ENCODE measurements around the gene NDUFS8. TPM values are rescaled to one million over a fixed set of nuclear protein-coding genes. Genes with fewer than 3 reads are reported as not detected.
A peak's percentile ranks its signal among the peaks of the same experiment; 100 is the strongest.

The NDUFS8 gene
- total RNA-seq, 6 donors from 2014 or later, result 64.5 to 196 (median 143) TPM

GRCh38 chr11:68047437-68048290 lies 17.2 kb downstream of the NDUFS8 start:
- WGBS, 2 donors, result 84 to 87% methylated on average over 13 to 37 of the region's 37 CpGs
- Histone ChIP-seq H3K4me3 (no peak overlapping the region), H3K27me3 (no peaks in the 10 kb centered on the region), H3K27ac (peak overlapping the region in 1 of 4 donors; percentile 10), H3K4me1 (peaks cover 0 to 9% (median 5%) of the 10 kb centered on the region in 4 donors), H3K9me3 (no peaks in the 10 kb centered on the region), H3K36me3 (peaks cover 20 to 99% (median 91%) of the 10 kb centered on the region in 4 donors)
- TF ChIP-seq POLR2A (IDR thresholded peaks at IDR 0.05), result no peak
- TF ChIP-seq POLR2AphosphoS5 (IDR thresholded peaks at IDR 0.05), result peak in 1 of 2 donors; percentile 41
- DNase-seq, result peak in 1 of 2 donors; percentile 69
- no peak for ATAC-seq (ENCODE audit: low FRiP score in 2 of 2)

DNA sequence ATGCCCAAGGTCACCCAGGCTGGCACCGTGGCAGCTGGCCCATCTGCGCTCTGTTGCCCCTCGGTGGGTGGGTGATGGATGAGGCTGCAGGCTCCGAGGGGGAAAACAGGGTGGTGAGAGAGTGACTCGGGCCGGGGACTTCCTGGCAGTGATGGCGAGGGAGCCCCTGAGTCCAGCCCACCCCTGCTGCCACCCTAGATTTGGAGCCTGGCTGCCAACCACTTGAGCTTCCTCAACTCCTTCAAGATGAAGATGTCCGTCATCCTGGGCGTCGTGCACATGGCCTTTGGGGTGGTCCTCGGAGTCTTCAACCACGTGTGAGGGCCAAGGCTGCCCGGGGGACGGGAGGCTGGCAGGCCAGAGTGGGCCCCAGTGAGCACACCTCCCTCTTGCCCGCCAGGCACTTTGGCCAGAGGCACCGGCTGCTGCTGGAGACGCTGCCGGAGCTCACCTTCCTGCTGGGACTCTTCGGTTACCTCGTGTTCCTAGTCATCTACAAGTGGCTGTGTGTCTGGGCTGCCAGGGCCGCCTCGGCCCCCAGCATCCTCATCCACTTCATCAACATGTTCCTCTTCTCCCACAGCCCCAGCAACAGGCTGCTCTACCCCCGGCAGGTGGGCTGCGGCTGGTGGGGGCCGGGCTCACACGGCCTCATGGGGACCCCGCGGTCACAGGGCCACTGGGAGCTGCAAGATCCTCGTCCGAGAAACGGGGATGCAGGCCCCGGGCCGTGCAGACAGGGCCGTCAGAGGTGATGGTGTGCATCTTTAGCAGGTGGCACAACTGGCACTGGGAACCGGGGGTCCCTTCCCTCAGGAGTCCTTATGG lies 18.4 kb downstream of the NDUFS8 start:
- DNase-seq (peak in 1 of 2 donors; percentile 80), ATAC-seq (ENCODE audit: low FRiP score in 2 of 2) (no peak)
- peaks cover 17 to 98% (median 84%) of the 10 kb centered on the region in 4 donors for H3K36me3 ChIP-seq
- no peaks in the 10 kb centered on the region for H3K27me3 ChIP-seq
- H3K4me3 ChIP-seq, result no peak overlapping the region
- H3K9me3 ChIP-seq, result no peaks in the 10 kb centered on the region
- H3K4me1 ChIP-seq, result peaks cover 0 to 9% (median 5%) of the 10 kb centered on the region in 4 donors
- H3K27ac ChIP-seq, result no peak overlapping the region
- 92 to 95% methylated on average over 24 to 33 of the region's 35 CpGs for WGBS, 2 donors
- TF ChIP-seq POLR2AphosphoS5 (IDR thresholded peaks at IDR 0.05) (no peak), EP300 (IDR thresholded peaks at IDR 0.05) (no peak), POLR2A (IDR thresholded peaks at IDR 0.05) (no peak)
- TF ChIP-seq, protein P1, sequence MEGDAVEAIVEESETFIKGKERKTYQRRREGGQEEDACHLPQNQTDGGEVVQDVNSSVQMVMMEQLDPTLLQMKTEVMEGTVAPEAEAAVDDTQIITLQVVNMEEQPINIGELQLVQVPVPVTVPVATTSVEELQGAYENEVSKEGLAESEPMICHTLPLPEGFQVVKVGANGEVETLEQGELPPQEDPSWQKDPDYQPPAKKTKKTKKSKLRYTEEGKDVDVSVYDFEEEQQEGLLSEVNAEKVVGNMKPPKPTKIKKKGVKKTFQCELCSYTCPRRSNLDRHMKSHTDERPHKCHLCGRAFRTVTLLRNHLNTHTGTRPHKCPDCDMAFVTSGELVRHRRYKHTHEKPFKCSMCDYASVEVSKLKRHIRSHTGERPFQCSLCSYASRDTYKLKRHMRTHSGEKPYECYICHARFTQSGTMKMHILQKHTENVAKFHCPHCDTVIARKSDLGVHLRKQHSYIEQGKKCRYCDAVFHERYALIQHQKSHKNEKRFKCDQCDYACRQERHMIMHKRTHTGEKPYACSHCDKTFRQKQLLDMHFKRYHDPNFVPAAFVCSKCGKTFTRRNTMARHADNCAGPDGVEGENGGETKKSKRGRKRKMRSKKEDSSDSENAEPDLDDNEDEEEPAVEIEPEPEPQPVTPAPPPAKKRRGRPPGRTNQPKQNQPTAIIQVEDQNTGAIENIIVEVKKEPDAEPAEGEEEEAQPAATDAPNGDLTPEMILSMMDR (IDR thresholded peaks at IDR 0.05), result no peak

DNA sequence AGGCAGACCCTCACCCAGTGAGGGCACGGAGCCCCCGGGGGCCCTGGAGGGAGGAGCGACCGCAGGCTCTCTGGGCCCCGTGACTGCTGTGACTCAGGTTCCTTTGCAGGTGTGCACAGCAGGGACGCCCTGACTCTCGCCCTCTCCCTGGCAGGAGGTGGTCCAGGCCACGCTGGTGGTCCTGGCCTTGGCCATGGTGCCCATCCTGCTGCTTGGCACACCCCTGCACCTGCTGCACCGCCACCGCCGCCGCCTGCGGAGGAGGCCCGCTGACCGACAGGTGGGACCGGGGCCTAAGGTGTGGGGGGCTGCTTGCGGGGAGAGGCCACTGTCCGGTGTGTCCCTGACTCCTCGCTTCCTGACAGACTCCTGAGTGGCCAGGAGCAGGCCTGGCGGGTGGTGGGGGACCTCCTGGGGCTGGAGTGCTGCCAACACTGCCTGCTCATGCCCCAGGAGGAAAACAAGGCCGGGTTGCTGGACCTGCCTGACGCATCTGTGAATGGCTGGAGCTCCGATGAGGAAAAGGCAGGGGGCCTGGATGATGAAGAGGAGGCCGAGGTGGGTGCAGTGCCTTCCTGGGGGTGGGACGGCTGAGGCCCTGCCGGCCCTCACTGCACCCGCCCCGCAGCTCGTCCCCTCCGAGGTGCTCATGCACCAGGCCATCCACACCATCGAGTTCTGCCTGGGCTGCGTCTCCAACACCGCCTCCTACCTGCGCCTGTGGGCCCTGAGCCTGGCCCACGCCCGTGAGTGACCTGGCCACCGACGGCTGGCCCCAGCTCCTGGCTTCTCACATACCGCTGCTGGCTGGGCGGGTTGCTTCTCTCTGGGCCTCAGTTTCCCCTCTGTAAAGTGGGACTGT lies 19.3 kb downstream of the NDUFS8 start:
- WGBS, 2 donors, result 87 to 89% methylated on average over 19 to 26 of the region's 40 CpGs

DNA sequence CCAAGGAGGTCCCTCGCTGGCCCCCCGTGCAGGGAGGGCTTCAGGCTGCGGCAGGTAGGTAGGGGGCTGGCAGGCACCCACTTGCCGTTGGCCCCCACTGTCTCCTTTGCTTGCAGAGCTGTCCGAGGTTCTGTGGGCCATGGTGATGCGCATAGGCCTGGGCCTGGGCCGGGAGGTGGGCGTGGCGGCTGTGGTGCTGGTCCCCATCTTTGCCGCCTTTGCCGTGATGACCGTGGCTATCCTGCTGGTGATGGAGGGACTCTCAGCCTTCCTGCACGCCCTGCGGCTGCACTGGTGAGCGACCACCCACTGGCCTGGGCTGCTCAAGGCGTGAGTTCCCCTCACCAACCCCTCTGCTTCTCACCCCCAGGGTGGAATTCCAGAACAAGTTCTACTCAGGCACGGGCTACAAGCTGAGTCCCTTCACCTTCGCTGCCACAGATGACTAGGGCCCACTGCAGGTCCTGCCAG lies 19.9 kb downstream of the NDUFS8 start:
- WGBS, 2 donors, result 98% methylated on average over 18 of the region's 18 CpGs; no CpG with 5 or more reads in 1 of the 2 donors
- ATAC-seq (ENCODE audit: low FRiP score in 2 of 2) (no peak), DNase-seq (peak in 1 of 2 donors; percentile 78)
- Histone ChIP-seq H3K4me1 (peaks cover 0 to 9% (median 5%) of the 10 kb centered on the region in 4 donors), H3K9me3 (no peaks in the 10 kb centered on the region), H3K27me3 (no peaks in the 10 kb centered on the region), H3K4me3 (no peak overlapping the region), H3K36me3 (peaks cover 8 to 87% (median 72%) of the 10 kb centered on the region in 4 donors), H3K27ac (no peak overlapping the region)
- TF ChIP-seq EP300 (IDR thresholded peaks at IDR 0.05) (no peak), POLR2AphosphoS5 (IDR thresholded peaks at IDR 0.05) (no peak), POLR2A (IDR thresholded peaks at IDR 0.05) (no peak)
- TF ChIP-seq, protein P1 (IDR thresholded peaks at IDR 0.05), result no peak

More for the DNA sequence above, 19.3 kb downstream of the NDUFS8 start:
- no peak for TF ChIP-seq POLR2A (IDR thresholded peaks at IDR 0.05)
- TF ChIP-seq, protein P1 (IDR thresholded peaks at IDR 0.05), result no peak
- no peak for TF ChIP-seq POLR2AphosphoS5 (IDR thresholded peaks at IDR 0.05)
- no peak for TF ChIP-seq EP300 (IDR thresholded peaks at IDR 0.05)
- DNase-seq (peak in 1 of 2 donors; percentile 78), ATAC-seq (ENCODE audit: low FRiP score in 2 of 2) (no peak)
- Histone ChIP-seq H3K9me3 (no peaks in the 10 kb centered on the region), H3K36me3 (peaks cover 11 to 93% (median 77%) of the 10 kb centered on the region in 4 donors), H3K4me3 (no peak overlapping the region), H3K27ac (no peak overlapping the region), H3K4me1 (peaks cover 0 to 9% (median 5%) of the 10 kb centered on the region in 4 donors), H3K27me3 (no peaks in the 10 kb centered on the region)
